GM21390 (cell line): Measurements from ENCODE around the gene HMGCS2.
"Not testable (repeated sequence)": the region's sequence is repeated elsewhere in the genome, so short reads cannot be mapped to it uniquely, and the experiment has no call there.

Experiments used
- ATAC-seq: cut with Tn5 transposase; IDR thresholded peaks from one replicate; pipeline ENCODE4 v1.9.1; 2021; ENCODE audit not compliant: unreplicated experiment

Gene HMGCS2

GRCh38 chr1:119790451-119791198 is 21.9 kb upstream of the HMGCS2 start:
- no peak for ATAC-seq

DNA sequence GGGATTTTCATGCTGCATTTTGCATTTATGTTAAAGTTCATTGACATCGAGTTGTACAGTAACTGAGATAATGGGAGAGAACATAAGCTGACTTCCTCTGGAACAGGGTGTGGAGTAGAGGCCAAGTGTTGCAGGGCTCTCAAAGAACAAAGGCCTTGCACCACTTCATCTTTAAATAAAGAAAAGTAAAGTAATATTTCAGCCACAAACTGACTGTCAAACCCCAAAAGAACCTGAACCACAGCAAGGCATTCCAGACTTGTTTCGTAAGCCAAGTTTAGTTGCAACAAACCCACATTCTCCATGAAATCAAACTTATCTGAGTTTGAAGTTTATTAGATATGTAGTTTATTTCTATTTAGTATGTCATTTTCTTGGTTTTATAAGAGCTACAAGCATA is 19.1 kb upstream of the HMGCS2 start:
- no peak for ATAC-seq

DNA sequence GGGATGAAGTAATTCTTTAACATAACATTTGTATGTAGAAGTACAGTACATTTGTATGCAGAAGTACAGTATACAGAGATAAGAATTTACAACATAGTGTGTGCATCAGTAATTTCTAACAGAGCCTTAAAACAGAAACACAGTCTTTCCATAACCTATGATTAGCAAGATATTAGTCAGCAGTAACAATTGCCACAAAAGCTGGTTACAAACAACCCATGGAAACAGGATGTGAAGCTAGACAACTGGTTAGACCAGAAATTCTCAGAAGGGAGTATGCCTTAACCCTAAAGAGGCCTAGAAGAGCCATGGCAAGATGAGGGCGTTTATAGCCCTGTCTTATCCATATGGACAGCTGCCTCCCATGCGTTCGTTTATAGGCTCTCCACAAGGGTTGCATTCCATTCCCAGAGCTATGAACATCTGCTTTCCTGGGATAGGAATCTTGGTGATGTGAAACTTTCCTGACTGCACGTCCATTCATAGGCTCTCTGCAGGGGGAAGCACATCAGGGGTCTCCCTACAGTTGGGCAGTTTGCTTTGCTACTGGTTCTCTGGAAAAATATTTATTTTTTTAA is 17.9 kb upstream of the HMGCS2 start:
- not testable (repeated sequence) for ATAC-seq

DNA sequence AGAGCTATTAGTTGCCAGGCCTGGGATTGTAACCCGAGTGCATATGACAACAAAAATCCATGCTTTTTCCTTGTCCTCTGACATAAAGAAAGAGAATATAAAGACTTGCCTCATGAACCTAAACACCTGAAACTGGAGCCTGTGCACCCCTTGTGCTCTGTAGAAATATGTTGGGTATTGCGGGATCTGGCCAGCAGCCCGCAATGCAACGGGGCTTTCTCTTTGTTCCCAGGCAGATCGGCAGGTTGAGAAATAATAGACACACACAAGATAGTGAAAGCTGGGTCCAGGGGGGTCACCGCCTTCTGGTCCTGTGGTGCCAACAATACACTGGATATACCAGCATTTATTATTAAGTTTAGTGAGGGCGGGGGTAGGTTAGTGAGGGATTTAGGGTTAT is 17.3 kb upstream of the HMGCS2 start:
- not testable (repeated sequence) for ATAC-seq

DNA sequence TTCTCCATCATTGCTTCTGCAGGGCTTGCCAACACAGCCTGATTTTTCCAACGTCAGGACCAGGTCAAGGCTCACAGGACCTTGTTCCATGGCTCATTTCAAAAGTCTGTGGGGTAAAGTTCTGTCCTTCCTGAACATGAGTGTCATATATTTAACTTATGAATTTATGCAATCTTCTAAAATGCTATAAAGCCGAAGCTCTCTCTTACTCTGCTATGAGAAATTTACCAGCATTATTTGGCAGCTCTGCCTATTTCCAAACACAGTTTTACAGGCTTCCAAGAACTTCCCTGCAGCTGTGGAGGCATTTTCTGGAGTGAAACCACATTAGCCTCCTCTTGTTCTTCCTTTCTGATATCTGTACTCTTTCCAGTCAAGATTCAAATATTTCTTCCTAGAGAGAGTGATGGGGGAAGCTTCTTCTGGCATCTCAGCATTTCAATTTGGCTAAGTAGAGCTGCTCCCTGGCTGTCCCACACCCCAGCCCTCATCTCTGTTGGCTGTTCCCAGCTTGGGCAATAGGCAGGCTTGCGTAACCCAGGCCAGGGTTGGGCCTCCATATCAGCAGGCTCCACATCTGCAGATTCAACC is 15.6 kb upstream of the HMGCS2 start:
- no peak for ATAC-seq

DNA sequence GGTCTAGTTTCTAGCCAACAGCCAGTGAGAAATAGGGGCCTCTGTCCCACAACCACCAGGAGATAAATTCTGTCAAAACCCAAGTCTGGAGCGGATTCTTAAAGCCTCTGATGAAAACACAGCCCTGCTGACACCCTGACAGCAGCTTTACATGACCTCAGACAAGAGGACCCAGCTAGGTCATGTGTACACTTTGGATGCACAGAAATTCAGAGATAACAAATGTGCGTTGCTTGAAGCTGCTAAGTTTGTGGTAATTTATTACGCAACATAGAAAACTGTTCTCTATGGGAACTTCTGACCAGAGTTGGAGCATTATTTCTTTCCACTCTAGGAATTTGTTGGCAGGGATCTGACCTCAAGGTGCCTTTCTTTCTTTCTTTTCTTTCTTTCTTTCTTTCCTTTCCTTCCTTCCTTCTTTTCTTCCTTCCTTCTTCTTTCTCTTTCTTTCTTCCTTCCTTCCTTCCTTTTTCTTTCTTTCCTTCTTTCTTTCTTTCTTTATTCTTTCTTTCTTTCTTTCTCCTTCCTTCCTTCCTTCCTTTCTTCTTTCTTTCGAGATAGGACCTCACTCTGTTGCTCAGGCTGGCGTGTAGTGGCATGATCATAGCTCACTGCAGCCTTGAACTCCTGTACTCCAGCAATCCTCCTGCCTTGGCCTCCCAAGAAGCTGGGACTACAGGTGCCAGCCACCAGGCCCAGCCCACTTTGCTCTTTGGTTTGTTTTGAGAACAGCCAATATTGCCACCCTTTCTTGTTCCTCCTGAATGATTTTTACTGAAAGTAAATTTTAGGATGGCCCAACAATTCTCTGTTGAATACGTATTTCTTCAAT is 14.9 kb upstream of the HMGCS2 start:
- ATAC-seq, result no peak

DNA sequence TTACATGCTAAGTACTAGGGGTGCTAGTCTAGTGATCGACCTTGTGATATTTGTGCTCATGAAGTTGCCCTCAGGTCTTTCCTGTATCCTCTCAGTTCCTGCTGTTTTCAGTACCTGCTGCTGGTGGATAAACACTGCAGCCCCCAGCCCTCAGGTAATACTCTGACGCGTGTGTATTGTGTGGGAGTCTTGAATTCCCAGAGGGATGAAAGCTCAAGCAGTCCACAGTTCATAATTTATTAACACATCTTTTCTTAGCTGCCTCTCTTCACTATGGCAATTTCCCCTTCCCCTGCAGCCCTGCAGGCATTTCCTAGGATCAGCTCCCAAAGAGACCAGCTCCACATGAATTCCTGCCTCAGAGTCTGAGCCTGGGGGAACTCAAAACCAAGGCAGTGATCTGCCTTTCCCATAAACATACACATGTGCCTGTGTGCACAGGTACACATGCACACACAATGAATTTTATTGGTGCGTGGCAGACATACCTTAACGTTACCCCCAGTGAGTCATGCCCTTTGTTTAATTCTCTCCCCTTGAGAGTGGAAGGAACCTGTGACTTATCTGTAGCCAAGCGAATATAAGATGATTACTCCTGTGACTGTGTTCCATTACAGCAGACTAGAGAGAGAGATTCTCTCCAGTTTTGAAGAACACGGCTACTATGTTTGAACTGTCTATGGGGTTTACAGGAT is 14.1 kb upstream of the HMGCS2 start:
- ATAC-seq, result no peak

DNA sequence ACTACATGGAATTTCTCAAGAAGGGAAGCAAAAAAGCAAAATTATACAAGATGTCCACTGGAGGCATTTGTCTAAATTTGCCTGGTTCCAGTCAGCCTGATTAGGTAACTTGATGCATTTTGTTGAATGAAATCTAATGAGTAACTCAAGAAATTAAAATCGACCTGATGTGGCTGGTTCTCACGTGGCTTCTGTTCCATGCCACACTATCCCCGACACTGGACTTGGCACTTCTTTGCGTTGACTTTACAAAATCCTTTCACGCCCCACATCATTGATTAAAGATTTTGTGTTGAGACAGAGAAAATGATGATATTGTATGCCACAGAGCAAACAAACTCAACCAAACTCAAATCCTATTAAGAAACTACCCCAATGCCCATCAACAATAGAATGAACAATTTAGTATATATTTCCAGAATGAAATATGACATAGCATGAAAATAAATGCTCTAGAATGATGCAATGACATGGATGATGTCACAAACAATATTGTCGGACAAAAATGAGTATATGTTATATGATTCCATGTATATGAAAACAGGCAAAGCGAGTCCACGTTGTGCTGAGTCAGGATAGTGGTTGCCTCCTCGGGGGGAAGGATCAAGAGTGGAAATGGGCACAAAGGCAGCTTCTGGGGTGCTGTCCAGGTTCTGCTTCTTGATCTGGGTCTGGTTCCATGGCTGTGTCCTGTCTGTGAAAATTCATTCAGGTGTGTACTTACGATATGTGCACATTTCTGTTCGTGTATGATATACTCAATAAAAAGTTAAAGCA is 12.9 kb upstream of the HMGCS2 start:
- no peak for ATAC-seq

DNA sequence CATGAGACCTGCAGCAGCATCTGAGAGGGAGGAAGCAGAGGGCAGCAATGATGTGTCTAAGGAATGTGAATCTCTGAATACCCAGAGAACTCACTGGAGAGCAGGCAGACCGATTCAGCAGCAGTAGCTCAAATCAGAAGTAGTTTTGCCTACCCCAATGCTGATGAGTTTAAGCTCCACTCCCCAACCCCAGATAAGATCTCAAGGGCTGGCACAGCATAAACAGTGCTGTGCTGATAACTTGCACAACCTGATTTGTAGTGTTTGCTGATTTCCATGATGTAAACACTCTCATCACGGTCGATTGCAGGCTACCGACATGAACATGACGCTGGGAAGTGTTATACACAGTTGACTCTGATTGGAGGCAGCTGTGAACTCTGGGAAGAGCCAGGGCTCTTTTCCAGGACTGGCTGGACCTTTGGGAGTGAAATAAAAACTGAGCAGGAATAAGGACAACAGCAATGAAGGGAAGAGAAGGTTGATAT is 11.2 kb upstream of the HMGCS2 start:
- ATAC-seq, result no peak

DNA sequence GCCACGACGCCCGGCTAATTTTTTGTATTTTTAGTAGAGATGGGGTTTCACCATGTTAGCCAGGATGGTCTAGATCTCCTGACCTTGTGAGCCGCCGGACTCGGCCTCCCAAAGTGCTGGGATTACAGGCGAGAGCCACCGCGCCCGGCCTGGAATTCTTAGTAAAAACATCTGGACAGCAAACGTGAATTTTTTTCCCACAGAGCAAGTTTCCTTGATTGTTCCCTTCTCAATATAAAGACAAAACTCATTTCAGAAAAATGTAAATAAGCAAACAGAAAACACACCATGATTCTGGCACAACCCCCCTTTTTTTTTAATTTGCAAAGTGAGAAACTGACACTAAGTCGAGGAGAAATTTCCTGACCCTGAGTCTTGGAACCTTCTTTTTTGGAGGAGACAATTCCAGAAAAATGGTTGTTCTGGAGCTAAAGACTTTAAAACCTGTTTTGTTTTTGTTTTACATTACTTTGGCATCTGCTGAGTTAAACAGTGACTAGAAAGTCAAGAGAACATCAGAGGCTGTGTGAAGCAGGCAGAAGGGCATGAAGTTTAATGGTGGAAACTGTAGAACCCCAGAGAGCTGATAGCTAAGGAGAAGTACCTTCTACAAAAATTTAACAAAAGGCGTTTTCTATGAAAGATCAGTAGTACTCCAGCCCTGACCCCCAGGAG is 10.3 kb upstream of the HMGCS2 start:
- ATAC-seq, result no peak

DNA sequence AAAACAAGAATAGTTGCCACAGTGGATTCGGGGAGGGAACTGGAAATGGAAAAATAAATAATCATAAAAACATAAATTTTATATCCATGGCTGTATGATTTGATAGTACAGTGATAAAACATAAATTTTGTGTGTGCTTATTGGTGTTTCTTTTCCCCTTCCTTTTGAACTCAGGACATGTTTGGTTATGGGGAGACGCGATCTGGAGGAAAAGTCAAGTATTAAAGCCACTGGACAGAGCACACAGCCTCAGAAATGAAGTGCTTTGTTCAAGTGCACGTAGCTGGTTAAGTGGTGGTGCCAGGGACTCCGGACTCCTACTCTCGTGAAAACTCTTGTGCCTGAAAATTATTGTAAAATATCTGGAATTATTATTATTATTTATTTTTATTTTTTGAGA is 9.7 kb upstream of the HMGCS2 start:
- no peak for ATAC-seq

GRCh38 chr1:119774746-119775490 is 6.2 kb upstream of the HMGCS2 start:
- no peak for ATAC-seq

GRCh38 chr1:119773711-119774241 is 5.1 kb upstream of the HMGCS2 start:
- ATAC-seq, result no peak

- ATAC-seq, result no peak
Measured at GRCh38 chr1:119772298-119772697, 3.6 kb upstream of the HMGCS2 start.

GRCh38 chr1:119771770-119772169 is 3.1 kb upstream of the HMGCS2 start:
- no peak for ATAC-seq

- ATAC-seq, result no peak
Measured at GRCh38 chr1:119771016-119771415, 2.3 kb upstream of the HMGCS2 start.

DNA sequence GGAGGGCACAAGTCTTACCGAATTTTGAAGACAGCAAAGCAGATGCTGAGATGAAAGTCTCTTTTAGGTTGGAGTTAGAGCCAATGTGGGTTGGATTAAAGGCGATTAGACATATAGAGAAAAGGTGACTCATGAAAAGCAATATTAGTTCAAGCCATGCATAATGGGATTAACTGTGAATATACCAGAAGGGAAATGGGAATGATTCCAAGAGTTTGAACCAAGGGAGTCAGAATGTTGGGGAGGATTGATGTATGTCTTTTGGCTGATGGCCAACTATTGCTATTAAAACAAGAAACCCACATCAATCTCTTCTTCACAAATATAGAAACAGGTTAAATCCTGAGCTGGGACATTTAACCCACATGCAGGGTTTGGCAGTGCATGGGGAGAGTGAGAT is 1.2 kb downstream of the HMGCS2 start:
- no peak for ATAC-seq

DNA sequence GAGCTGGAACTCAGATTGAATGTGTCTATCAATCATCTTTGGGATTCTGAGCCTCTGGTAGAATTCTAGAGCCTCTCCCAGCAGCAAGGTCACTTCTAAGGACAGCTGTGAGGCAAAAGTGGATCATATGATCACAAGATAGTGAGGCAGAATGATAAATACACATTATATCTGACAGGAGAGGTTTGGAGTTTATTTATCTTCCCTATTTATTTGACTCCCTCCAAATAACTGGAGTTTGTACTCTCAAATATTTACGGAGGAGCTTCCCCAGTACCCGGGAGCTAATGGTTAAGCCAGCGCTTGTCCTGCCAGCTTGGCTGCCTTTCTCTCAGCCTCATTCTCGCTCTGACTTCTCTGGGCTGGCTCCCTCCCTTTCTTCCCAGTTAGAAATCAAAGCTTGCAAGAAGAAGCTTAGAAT is 2.3 kb downstream of the HMGCS2 start:
- no peak for ATAC-seq

GRCh38 chr1:119764220-119764619 is 4.5 kb downstream of the HMGCS2 start:
- ATAC-seq, result no peak
